Keratinocyte (primary cell): ENCODE results near the gene EIF4ENIF1. TPM values are rescaled to one million over a fixed set of nuclear protein-coding genes. Genes with fewer than 3 reads are reported as not detected.

ENCODE experiments used
- DNase-seq: peaks from one replicate; pipeline ENCODE4 v3.0.0-alpha.2; 2011; ENCODE audit warnings: low read depth, missing footprints, low spot score
- FAIRE-seq: peaks from 2 replicates; lab custom pipeline; 2011; peaks lifted over from hg19 to GRCh38; lab: Jason Lieb, UNC
- H2AFZ ChIP-seq: 2 replicates; pipeline ENCODE4 v1.6.0; 2012; ENCODE audit warnings: low read length, control low read depth, inconsistent platforms; ENCODE audit not compliant: control insufficient read depth
- H3K27ac ChIP-seq: 2 replicates; pipeline ENCODE4 v1.5.1; 2011; ENCODE audit warnings: low read length; ENCODE audit not compliant: control insufficient read depth, insufficient read depth
- H3K27me3 ChIP-seq: 3 replicates; pipeline ENCODE4 v1.6.0; 2011; ENCODE audit warnings: low read length; ENCODE audit not compliant: control insufficient read depth, insufficient read depth; ENCODE audit errors: extremely low read depth
- H3K36me3 ChIP-seq, 2 experiments: 2 replicates in 1 of 2; 3 replicates in 1 of 2; pipeline ENCODE4 v1.5.1; 2011; ENCODE audit warnings: low read length in 2 of 2, mild to moderate bottlenecking in 1 of 2; ENCODE audit not compliant: control insufficient read depth in 2 of 2, insufficient read depth in 2 of 2; ENCODE audit errors: extremely low read depth in 1 of 2
- H3K4me1 ChIP-seq: 3 replicates; pipeline ENCODE4 v1.5.1; 2011; ENCODE audit warnings: low read length; ENCODE audit not compliant: control insufficient read depth, insufficient read depth; ENCODE audit errors: extremely low read depth
- H3K4me2 ChIP-seq: 3 replicates; pipeline ENCODE4 v1.6.0; 2011; ENCODE audit warnings: low read depth, low read length; ENCODE audit not compliant: control insufficient read depth, insufficient read depth; ENCODE audit errors: extremely low read depth
- H3K4me3 ChIP-seq, 3 experiments: fragments of 200-600 bp in 1 of 3; sonication (generic) in 1 of 3; 2 replicates in 2 of 3; 3 replicates in 1 of 3; pipeline ENCODE4 v1.5.1; 2011 to 2016; ENCODE audit warnings: low read length in 3 of 3, mild to moderate bottlenecking in 3 of 3, control low read depth in 2 of 3, inconsistent platforms in 1 of 3, low read depth in 1 of 3, mixed read lengths in 1 of 3, mixed run types in 1 of 3, moderate library complexity in 1 of 3; ENCODE audit not compliant: control insufficient read depth in 2 of 3, insufficient read depth in 2 of 3; ENCODE audit errors: extremely low read depth in 1 of 3
- H3K79me2 ChIP-seq: 2 replicates; pipeline ENCODE4 v1.6.0; 2012; ENCODE audit warnings: low read length; ENCODE audit not compliant: control insufficient read depth, insufficient read depth
- H3K9ac ChIP-seq: 3 replicates; pipeline ENCODE4 v1.6.0; 2011; ENCODE audit warnings: low read length; ENCODE audit not compliant: control insufficient read depth, insufficient read depth; ENCODE audit errors: extremely low read depth
- H3K9me1 ChIP-seq: 3 replicates; pipeline ENCODE4 v1.6.0; 2011; ENCODE audit warnings: low read length; ENCODE audit not compliant: control insufficient read depth, insufficient read depth; ENCODE audit errors: extremely low read depth
- H3K9me3 ChIP-seq: 2 replicates; pipeline ENCODE4 v1.5.1; 2012; ENCODE audit warnings: low read depth, low read length; ENCODE audit not compliant: control insufficient read depth
- H4K20me1 ChIP-seq: 3 replicates; pipeline ENCODE4 v1.6.0; 2011; ENCODE audit warnings: low read length; ENCODE audit not compliant: control insufficient read depth, insufficient read depth; ENCODE audit errors: extremely low read depth
- EZH2 ChIP-seq: IDR thresholded peaks from one replicate; pipeline ENCODE4 v1.6.1; 2012; ENCODE audit warnings: inconsistent platforms, mild to moderate bottlenecking, low read length, moderate library complexity
- dilution Hi-C: fragments of 300-500 bp; cut with MboI; formaldehyde crosslinking; loops from one replicate; pipeline ENCODE4 v1.7.0; 2020; ENCODE audit warnings: low sequenced_read_pairs; ENCODE audit not compliant: extremely low pct_ligation_motif_present
- polyA plus RNA-seq, 5 experiments: library from polyadenylated mRNA; depleted of rRNA in 3 of 5; stranded (reverse) in 3 of 5; stranded (forward) in 1 of 5; unstranded in 1 of 5; fragments of >200 nt; gene quantifications; 1 replicate in 1 of 5; 2 replicates in 3 of 5; 3 replicates in 1 of 5; pipeline versions ENCODE4 v1.2.1 to v1.2.3, GENCODE V29; 2011 to 2012; ENCODE audit warnings: missing spikeins in 2 of 5, low read depth in 1 of 5, low replicate concordance in 1 of 5
- TF ChIP-seq, protein P1 (sequence below), 3 experiments: IDR thresholded peaks in 1 of 3; conservative IDR thresholded peaks in 1 of 3; optimal IDR thresholded peaks in 1 of 3; 2 replicates in 2 of 3; 3 replicates in 1 of 3; pipeline versions ENCODE3 to v1.5.1; 2011; ENCODE audit warnings: low read length in 3 of 3, mild to moderate bottlenecking in 3 of 3, moderate library complexity in 2 of 3, control low read depth in 1 of 3, inconsistent platforms in 1 of 3; ENCODE audit not compliant: insufficient read depth in 2 of 3; ENCODE audit errors: extremely low read depth in 1 of 3

The EIF4ENIF1 gene
- polyA plus RNA-seq, 1 donor (not counting 4 experiments of a cell fraction or from before 2014, with no cell fraction given), result 14.4 TPM

DNA sequence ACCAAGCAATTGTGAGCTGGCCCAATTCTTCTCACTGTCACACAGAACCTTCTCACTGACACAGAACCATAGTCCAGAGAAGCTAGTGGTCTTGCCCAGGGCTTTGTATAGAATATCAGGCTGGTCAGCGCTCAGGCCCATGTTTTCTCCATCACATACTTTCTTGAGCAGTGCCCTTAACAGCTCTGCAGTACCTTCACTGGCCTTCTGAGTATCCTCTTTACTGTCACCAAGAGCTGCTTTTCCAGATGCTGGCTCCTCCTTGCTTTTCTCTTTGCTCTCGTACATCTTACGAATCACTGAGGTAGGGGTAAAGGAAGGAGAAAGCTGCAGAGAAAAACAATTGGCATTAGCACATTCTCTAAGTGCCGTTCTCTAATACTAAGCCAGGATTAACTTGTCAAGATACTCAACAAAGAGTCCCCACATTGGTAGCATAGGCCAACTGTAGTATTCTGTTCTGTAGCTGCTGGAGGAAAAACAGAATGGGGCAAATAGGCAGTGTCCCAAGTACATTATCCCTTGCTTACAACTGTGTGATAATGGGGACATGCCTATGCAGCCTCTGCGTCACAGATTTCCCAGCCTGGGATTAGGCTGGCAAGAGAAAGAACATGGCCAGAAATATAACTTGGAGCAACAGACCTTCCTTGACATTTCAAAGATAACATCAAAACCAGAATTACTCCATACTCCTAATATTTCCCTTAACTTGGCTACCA is 46.7 kb downstream of the EIF4ENIF1 start:
- Histone ChIP-seq H4K20me1 (no peaks in the 10 kb centered on the region), H3K36me3 (peaks cover 29 to 39% of the 10 kb centered on the region in 2 experiments), H3K9me1 (no peaks in the 10 kb centered on the region), H3K9me3 (no peaks in the 10 kb centered on the region), H3K27me3 (no peaks in the 10 kb centered on the region), H3K27ac (no peak overlapping the region), H3K79me2 (no peaks in the 10 kb centered on the region), H3K4me2 (no peak overlapping the region), H2AFZ (no peak overlapping the region), H3K4me1 (no peaks in the 10 kb centered on the region), H3K9ac (no peak overlapping the region), H3K4me3 (no peak overlapping the region)
- dilution Hi-C loops, result no loop called here
- TF ChIP-seq, protein P1, sequence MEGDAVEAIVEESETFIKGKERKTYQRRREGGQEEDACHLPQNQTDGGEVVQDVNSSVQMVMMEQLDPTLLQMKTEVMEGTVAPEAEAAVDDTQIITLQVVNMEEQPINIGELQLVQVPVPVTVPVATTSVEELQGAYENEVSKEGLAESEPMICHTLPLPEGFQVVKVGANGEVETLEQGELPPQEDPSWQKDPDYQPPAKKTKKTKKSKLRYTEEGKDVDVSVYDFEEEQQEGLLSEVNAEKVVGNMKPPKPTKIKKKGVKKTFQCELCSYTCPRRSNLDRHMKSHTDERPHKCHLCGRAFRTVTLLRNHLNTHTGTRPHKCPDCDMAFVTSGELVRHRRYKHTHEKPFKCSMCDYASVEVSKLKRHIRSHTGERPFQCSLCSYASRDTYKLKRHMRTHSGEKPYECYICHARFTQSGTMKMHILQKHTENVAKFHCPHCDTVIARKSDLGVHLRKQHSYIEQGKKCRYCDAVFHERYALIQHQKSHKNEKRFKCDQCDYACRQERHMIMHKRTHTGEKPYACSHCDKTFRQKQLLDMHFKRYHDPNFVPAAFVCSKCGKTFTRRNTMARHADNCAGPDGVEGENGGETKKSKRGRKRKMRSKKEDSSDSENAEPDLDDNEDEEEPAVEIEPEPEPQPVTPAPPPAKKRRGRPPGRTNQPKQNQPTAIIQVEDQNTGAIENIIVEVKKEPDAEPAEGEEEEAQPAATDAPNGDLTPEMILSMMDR (optimal IDR thresholded peaks at IDR 0.05 in 1 of 3, IDR thresholded peaks at IDR 0.05 in 1 of 3, conservative IDR thresholded peaks at IDR 0.05 in 1 of 3; ENCODE audit: extremely low read depth in 1 of 3, insufficient read depth in 2 of 3, low read length in 3 of 3), result no peak
- no peak for TF ChIP-seq EZH2
- no peak for DNase-seq
- no peak for FAIRE-seq

DNA sequence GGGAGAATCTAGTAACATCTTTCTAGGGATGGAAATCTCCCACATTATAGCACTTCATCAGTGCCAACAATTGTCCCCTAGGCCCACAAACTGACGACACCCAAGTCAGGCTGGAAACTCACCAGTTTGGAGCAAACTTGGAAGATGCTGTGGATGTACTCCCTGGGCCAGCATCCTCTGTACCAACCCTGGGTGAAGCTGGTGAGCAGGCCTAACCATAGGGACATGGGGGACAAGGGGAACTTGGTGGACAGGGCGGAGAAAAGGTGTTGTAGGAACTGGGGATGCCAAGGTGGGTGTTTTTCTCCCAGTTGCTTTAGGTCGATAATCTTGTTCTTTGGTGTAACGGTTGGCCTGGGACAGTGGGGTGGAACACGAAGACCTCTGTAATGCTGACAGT is 48.0 kb downstream of the EIF4ENIF1 start:
- DNase-seq (no peak), FAIRE-seq (no peak)
- Histone ChIP-seq H3K9me3 (no peaks in the 10 kb centered on the region), H3K4me1 (peaks cover 3% of the 10 kb centered on the region), H3K4me3 (no peak overlapping the region), H3K27ac (no peak overlapping the region), H2AFZ (no peak overlapping the region), H3K4me2 (no peak overlapping the region), H3K9ac (no peak overlapping the region), H3K9me1 (no peaks in the 10 kb centered on the region), H3K27me3 (no peaks in the 10 kb centered on the region), H4K20me1 (no peaks in the 10 kb centered on the region), H3K79me2 (no peaks in the 10 kb centered on the region), H3K36me3 (peaks cover 29 to 39% of the 10 kb centered on the region in 2 experiments)
- TF ChIP-seq, protein P1 (optimal IDR thresholded peaks at IDR 0.05 in 1 of 3, IDR thresholded peaks at IDR 0.05 in 1 of 3, conservative IDR thresholded peaks at IDR 0.05 in 1 of 3; ENCODE audit: extremely low read depth in 1 of 3, insufficient read depth in 2 of 3, low read length in 3 of 3), result no peak
- TF ChIP-seq EZH2, result no peak
- dilution Hi-C loops, result no loop called here
